Activated CD4-positive, alpha-beta memory T cell treated with anti-CD3 and anti-CD28 coated beads, Interleukin-2, amount 10 ng/mL, durations not matched to agents 7 days and 5 days (primary cell): ENCODE results near the gene ARID2. TPM values are rescaled to one million over a fixed set of nuclear protein-coding genes. Genes with fewer than 3 reads are reported as not detected.
A peak's percentile ranks its signal among the peaks of the same experiment; 100 is the strongest.

Experiments
- CTCF ChIA-PET: fragments of 350-600 bp; sonication (Branson Sonifier 250); formaldehyde crosslinking; loops from one replicate; lab custom pipeline; 2021; ENCODE audit warnings: antibody characterized with exemption, inconsistent platforms; lab: Charles Lee
- POLR2A ChIA-PET: fragments of 350-600 bp; sonication (Branson Sonifier 250); formaldehyde crosslinking; loops from one replicate; lab custom pipeline; 2021; ENCODE audit warnings: antibody characterized with exemption; lab: Charles Lee
- DNase-seq: peaks from one replicate; pipeline ENCODE4 v3.0.0-alpha.2; 2020
- H3K27ac Mint-ChIP-seq: one replicate; pipeline ENCODE4 v1.8.0; 2021; ENCODE audit warnings: mild to moderate bottlenecking, mixed read lengths
- H3K27me3 Mint-ChIP-seq: one replicate; pipeline ENCODE4 v1.8.0; 2021; ENCODE audit warnings: mixed read lengths
- H3K36me3 Mint-ChIP-seq: one replicate; pipeline ENCODE4 v1.8.0; 2021; ENCODE audit warnings: low read depth, mixed read lengths
- H3K4me1 Mint-ChIP-seq: one replicate; pipeline ENCODE4 v1.8.0; 2021; ENCODE audit warnings: mixed read lengths
- H3K4me3 Mint-ChIP-seq: one replicate; pipeline ENCODE4 v1.8.0; 2021; ENCODE audit warnings: mild to moderate bottlenecking, mixed read lengths
- H3K9me3 Mint-ChIP-seq: one replicate; pipeline ENCODE4 v1.8.0; 2021; ENCODE audit warnings: mixed read lengths
- total RNA-seq, 2 experiments: library from RNA; stranded (reverse); gene quantifications; one replicate each; pipeline ENCODE4 v1.2.3, GENCODE V29; 2021

The ARID2 gene
- total RNA-seq, 2 experiments from 2014 or later: 39.9 to 43.9 TPM

GRCh38 chr12:45839917-45840316 is 110.4 kb downstream of the ARID2 start:
- no peaks in the 10 kb centered on the region for H3K27me3 Mint-ChIP-seq
- no peaks in the 10 kb centered on the region for H3K4me1 Mint-ChIP-seq
- ChIA-PET CTCF (no interaction called here), POLR2A (no interaction called here)
- no peaks in the 10 kb centered on the region for H3K9me3 Mint-ChIP-seq
- DNase-seq: no peak
- no peak overlapping the region for H3K4me3 Mint-ChIP-seq
- H3K27ac Mint-ChIP-seq: no peak overlapping the region
- H3K36me3 Mint-ChIP-seq: peaks cover 38% of the 10 kb centered on the region

- H3K36me3 Mint-ChIP-seq: peaks cover 47% of the 10 kb centered on the region
- ChIA-PET CTCF (no interaction called here), POLR2A (no interaction called here)
These were observed 119.8 kb downstream of the ARID2 start for GRCh38 chr12:45849289-45849688.

GRCh38 chr12:45850302-45850701 is 120.8 kb downstream of the ARID2 start:
- no peaks in the 10 kb centered on the region for H3K9me3 Mint-ChIP-seq
- ChIA-PET CTCF (interaction anchor here (1.3 kb wide), 1 partner anchor 9 kb away, joined by 3 read pairs; no protein-coding TSS in a partner anchor), POLR2A (no interaction called here)
- H3K4me3 Mint-ChIP-seq: no peak overlapping the region
- H3K27ac Mint-ChIP-seq: no peak overlapping the region
- no peak for DNase-seq
- H3K36me3 Mint-ChIP-seq: peaks cover 53% of the 10 kb centered on the region
- H3K4me1 Mint-ChIP-seq: no peaks in the 10 kb centered on the region
- no peaks in the 10 kb centered on the region for H3K27me3 Mint-ChIP-seq

More at GRCh38 chr12:45849289-45849688, 119.8 kb downstream of the ARID2 start:
- Mint-ChIP-seq H3K9me3 (no peaks in the 10 kb centered on the region), H3K27ac (no peak overlapping the region), H3K27me3 (no peaks in the 10 kb centered on the region), H3K4me3 (no peak overlapping the region), H3K4me1 (no peaks in the 10 kb centered on the region)
- DNase-seq: no peak

GRCh38 chr12:45852508-45852907 is 123.0 kb downstream of the ARID2 start:
- CTCF ChIA-PET: no interaction called here
- no peaks in the 10 kb centered on the region for H3K27me3 Mint-ChIP-seq
- DNase-seq: no peak
- no peaks in the 10 kb centered on the region for H3K4me1 Mint-ChIP-seq
- POLR2A ChIA-PET: no interaction called here
- peaks cover 49% of the 10 kb centered on the region for H3K36me3 Mint-ChIP-seq
- H3K27ac Mint-ChIP-seq: no peak overlapping the region
- no peak overlapping the region for H3K4me3 Mint-ChIP-seq
- no peaks in the 10 kb centered on the region for H3K9me3 Mint-ChIP-seq

- no peak for DNase-seq
- peaks cover 54% of the 10 kb centered on the region for H3K36me3 Mint-ChIP-seq
- no peaks in the 10 kb centered on the region for H3K4me1 Mint-ChIP-seq
- CTCF ChIA-PET: no interaction called here
- no peak overlapping the region for H3K27ac Mint-ChIP-seq
- POLR2A ChIA-PET: no interaction called here
- H3K27me3 Mint-ChIP-seq: no peaks in the 10 kb centered on the region
- H3K4me3 Mint-ChIP-seq: no peak overlapping the region
- no peaks in the 10 kb centered on the region for H3K9me3 Mint-ChIP-seq
These were observed 124.0 kb downstream of the ARID2 start for GRCh38 chr12:45853550-45853949.

- Mint-ChIP-seq H3K4me3 (no peak overlapping the region), H3K27me3 (no peaks in the 10 kb centered on the region), H3K4me1 (peaks cover 2% of the 10 kb centered on the region), H3K27ac (no peak overlapping the region), H3K36me3 (peaks cover 46% of the 10 kb centered on the region), H3K9me3 (no peaks in the 10 kb centered on the region)
- ChIA-PET CTCF (no interaction called here), POLR2A (interaction anchor here (0.6 kb wide), 1 partner anchor 426 kb away, joined by 5 read pairs; no protein-coding TSS in a partner anchor)
- DNase-seq: no peak
These were observed 133.8 kb downstream of the ARID2 start for GRCh38 chr12:45863332-45863731.

- no peak overlapping the region for H3K4me3 Mint-ChIP-seq
These were observed 136.8 kb downstream of the ARID2 start for GRCh38 chr12:45866299-45866698.

GRCh38 chr12:45872446-45872845 is 142.9 kb downstream of the ARID2 start:
- no peak for DNase-seq
- no peak overlapping the region for H3K27ac Mint-ChIP-seq
- peaks cover 70% of the 10 kb centered on the region for H3K36me3 Mint-ChIP-seq
- H3K4me1 Mint-ChIP-seq: peaks cover 25% of the 10 kb centered on the region
- ChIA-PET CTCF (no interaction called here), POLR2A (no interaction called here)
- no peak overlapping the region for H3K4me3 Mint-ChIP-seq
- no peaks in the 10 kb centered on the region for H3K9me3 Mint-ChIP-seq
- no peaks in the 10 kb centered on the region for H3K27me3 Mint-ChIP-seq

More at GRCh38 chr12:45866299-45866698, 136.8 kb downstream of the ARID2 start:
- Mint-ChIP-seq H3K4me1 (peaks cover 4% of the 10 kb centered on the region), H3K36me3 (peaks cover 52% of the 10 kb centered on the region), H3K9me3 (no peaks in the 10 kb centered on the region), H3K27me3 (no peaks in the 10 kb centered on the region), H3K27ac (no peak overlapping the region)
- ChIA-PET POLR2A (no interaction called here), CTCF (no interaction called here)
- no peak for DNase-seq

GRCh38 chr12:45877069-45877468 is 147.6 kb downstream of the ARID2 start:
- DNase-seq: no peak
- ChIA-PET POLR2A (interaction anchor here (0.5 to 1.5 kb wide), 2 partner anchors 148 to 312 kb away, joined by 3 to 5 read pairs; no protein-coding TSS in a partner anchor), CTCF (no interaction called here)
- Mint-ChIP-seq H3K9me3 (no peaks in the 10 kb centered on the region), H3K36me3 (peaks cover 82% of the 10 kb centered on the region), H3K27me3 (no peaks in the 10 kb centered on the region), H3K4me3 (no peak overlapping the region), H3K27ac (no peak overlapping the region), H3K4me1 (peaks cover 59% of the 10 kb centered on the region)

GRCh38 chr12:45878630-45879255 is 149.2 kb downstream of the ARID2 start:
- H3K27ac Mint-ChIP-seq: peak overlapping the region; percentile 89
- peak overlapping the region; percentile 61 for H3K4me3 Mint-ChIP-seq
- peaks cover 56% of the 10 kb centered on the region for H3K4me1 Mint-ChIP-seq
- no peaks in the 10 kb centered on the region for H3K27me3 Mint-ChIP-seq
- H3K9me3 Mint-ChIP-seq: peaks cover 4% of the 10 kb centered on the region
- peak; percentile 62 for DNase-seq
- H3K36me3 Mint-ChIP-seq: peaks cover 84% of the 10 kb centered on the region
- CTCF ChIA-PET: interaction anchor here (0.9 kb wide), 1 partner anchor 148 kb away, joined by 3 read pairs; no protein-coding TSS in a partner anchor
- POLR2A ChIA-PET: interaction anchor here (0.7 to 2.1 kb wide), 6 partner anchors 20 to 209 kb away, joined by 3 to 13 read pairs (median 4); partner anchors contain the start of genes ARID2 and SCAF11

- Mint-ChIP-seq H3K27me3 (no peaks in the 10 kb centered on the region), H3K27ac (peak overlapping the region; percentile 89), H3K9me3 (peaks cover 5% of the 10 kb centered on the region), H3K4me3 (peak overlapping the region; percentile 61), H3K36me3 (peaks cover 83% of the 10 kb centered on the region), H3K4me1 (peaks cover 56% of the 10 kb centered on the region)
- ChIA-PET POLR2A (interaction anchor here (1.1 to 2.1 kb wide), 4 partner anchors 25 to 152 kb away, joined by 3 to 13 read pairs (median 8); partner anchors contain the start of genes ARID2 and SCAF11), CTCF (interaction anchor here (0.9 kb wide), 2 partner anchors 13 to 149 kb away, joined by 3 read pairs; no protein-coding TSS in a partner anchor)
- DNase-seq: no peak
These were observed 149.9 kb downstream of the ARID2 start for GRCh38 chr12:45879363-45879895.

GRCh38 chr12:45880533-45880932 is 151.0 kb downstream of the ARID2 start:
- no peak for DNase-seq
- Mint-ChIP-seq H3K4me3 (no peak overlapping the region), H3K27me3 (no peaks in the 10 kb centered on the region), H3K27ac (peak overlapping the region; percentile 89), H3K36me3 (peaks cover 82% of the 10 kb centered on the region), H3K4me1 (peaks cover 56% of the 10 kb centered on the region), H3K9me3 (peaks cover 13% of the 10 kb centered on the region)
- POLR2A ChIA-PET: no interaction called here
- CTCF ChIA-PET: no interaction called here

- no peak for DNase-seq
- peaks cover 22% of the 10 kb centered on the region for H3K9me3 Mint-ChIP-seq
- no peak overlapping the region for H3K27ac Mint-ChIP-seq
- no peaks in the 10 kb centered on the region for H3K27me3 Mint-ChIP-seq
- peaks cover 37% of the 10 kb centered on the region for H3K4me1 Mint-ChIP-seq
- H3K36me3 Mint-ChIP-seq: peaks cover 79% of the 10 kb centered on the region
- ChIA-PET POLR2A (no interaction called here), CTCF (no interaction called here)
- H3K4me3 Mint-ChIP-seq: no peak overlapping the region
These were observed 153.7 kb downstream of the ARID2 start for GRCh38 chr12:45883187-45883586.
